GM19035 (cell line): ENCODE results near the gene DDB1.

Source experiments
- ATAC-seq: cut with Tn5 transposase; IDR thresholded peaks from one replicate; pipeline ENCODE4 v1.9.1; 2021; ENCODE audit not compliant: unreplicated experiment

The DDB1 gene

GRCh38 chr11:61337706-61338470 lies 5.0 kb upstream of the DDB1 start:
- ATAC-seq = no peak

GRCh38 chr11:61336171-61336935 lies 3.4 kb upstream of the DDB1 start:
- peak; percentile 51 for ATAC-seq

DNA sequence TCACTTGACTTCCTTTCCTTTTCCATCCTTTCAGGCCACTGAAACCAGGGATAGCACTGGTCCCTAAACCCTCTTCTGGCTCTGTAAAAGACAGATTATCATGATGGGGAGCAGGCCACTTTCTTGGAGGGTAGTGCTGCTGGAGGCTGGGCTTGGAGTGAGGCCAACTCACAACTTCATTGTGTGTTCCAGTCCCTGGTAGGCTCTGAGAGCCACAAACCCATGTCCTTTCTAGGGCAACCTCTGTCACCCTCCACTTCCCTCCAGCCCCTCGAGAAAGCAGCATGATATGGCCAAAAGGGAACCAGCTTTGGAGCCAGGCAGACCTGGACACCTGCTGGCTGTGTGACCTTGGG lies 2.4 kb upstream of the DDB1 start:
- no peak for ATAC-seq

DNA sequence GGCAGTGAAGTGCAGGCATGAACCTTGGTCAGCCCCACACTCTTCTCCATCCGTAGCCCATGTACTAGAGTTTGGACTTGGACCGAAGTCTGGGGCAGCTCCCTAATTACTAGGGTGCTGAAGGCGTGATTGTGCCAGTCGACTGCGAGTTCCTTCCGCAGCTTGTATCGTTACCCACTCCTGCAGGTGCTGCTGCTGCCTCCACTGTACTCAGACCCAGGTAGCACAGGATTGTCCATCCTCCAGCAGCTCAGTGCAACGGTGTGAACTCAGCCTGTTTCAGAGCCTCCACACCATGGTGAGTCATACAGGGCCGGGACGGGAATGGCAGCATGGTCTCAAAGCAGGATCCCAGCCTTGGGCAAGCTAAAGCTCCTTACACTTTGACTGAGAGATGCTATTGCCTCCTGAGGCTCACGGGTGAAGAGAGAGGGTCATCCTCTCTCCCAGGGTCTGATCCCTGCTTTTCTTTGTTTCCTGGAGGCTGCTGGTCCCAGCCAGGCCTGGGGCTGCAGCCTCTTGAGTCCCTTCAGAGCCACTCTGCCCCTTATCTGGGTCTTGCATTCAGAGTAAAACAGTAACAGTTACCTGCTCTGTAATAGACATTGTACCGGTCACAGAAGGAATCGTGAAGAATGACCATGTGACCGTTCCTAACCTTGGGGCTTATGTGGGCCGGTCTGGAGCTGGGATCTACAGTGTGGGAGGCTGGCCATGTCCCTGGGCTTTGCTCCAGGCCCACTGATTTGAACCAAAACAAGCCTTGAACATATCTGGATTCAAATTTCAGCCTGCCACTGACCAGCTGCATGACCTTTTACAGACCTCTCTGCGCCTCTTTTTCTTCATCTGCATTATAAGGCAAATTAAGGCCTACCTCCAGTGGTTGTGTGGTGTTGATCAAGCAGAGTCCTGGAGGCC lies 1.8 kb upstream of the DDB1 start:
- no peak for ATAC-seq

- ATAC-seq = peak; percentile 7
These were observed 887 bp upstream of the DDB1 start for GRCh38 chr11:61333550-61334433.

GRCh38 chr11:61332281-61332796 lies 566 bp downstream of the DDB1 start:
- ATAC-seq = no peak

DNA sequence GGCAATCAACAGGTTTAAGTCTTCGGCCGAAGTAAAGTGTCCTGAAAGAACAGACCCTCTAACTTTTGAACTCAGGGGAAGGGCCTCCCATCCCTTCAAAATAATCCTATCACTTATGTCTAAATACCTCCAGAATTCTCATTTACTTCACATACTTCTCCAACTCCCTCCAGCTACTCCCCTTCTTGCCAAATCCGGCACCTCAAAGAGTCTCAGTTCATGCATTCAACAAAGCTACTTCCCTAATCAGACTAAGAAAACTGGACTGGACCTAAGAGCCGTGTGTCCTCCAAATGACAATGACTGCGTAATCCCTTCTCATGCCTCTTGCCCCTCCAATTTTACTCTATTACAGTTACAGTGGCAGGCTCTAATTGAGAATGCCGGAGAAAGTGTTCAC lies 1.3 kb downstream of the DDB1 start:
- no peak for ATAC-seq

- no peak for ATAC-seq
These were observed 3.0 kb downstream of the DDB1 start for GRCh38 chr11:61329871-61330270.

GRCh38 chr11:61328351-61328750 lies 4.6 kb downstream of the DDB1 start:
- ATAC-seq = no peak

DNA sequence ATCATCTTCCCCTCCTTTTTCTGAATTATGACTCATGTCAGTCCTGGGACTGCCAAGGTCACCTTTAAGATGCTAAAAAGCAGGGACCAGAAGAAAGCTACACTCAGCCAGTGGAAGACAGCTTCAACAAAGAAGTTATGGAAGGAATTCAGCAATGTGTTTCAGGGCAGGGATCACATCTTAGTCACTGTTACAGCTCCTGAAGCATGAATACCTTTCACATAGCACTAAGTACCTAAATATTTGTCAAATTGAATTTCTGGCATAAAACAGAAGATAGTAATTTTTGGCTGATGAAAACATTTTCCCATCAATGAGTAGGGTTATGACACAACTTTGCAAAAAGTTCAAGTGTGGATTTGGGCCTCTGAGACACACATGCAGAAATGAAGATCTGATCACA lies 5.2 kb downstream of the DDB1 start:
- no peak for ATAC-seq

DNA sequence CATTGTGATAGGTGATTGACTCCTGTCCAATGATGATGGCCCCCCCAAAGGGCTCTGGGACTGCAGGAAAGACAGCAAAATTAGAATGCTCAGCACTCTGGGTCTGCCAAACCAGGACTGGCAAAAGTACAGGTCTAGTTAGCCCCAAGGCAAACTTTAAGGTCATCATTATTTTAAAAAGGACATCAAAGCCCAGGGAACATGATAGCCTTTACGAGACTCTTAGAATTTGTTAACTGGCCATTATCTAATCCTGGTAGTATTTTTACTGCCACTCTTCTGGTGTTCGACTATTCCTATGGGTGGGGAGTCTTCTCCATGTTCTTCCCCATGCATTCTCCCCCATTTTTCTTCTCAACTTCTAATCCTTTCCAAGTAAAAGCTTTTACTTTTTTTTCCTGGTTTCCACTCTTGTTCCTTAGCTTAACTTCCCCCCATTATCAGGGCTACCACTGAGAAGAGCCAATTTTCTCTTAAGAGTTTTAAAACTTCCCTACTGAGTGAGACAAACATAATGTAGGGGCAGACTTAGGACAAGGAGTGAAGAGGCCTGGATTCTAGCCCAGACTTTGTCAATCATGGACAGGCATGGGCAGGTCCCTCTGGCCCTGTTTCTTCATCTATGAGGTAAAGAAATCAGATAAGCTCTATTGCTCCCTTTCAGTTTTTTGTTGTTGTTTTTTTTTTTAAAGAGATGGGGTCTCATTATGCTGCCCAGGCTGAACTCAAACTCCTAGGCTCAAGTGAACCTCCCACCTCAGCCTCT lies 7.1 kb downstream of the DDB1 start:
- ATAC-seq = no peak

- no peak for ATAC-seq
These were observed 17.6 kb downstream of the DDB1 start for GRCh38 chr11:61315260-61315659.

DNA sequence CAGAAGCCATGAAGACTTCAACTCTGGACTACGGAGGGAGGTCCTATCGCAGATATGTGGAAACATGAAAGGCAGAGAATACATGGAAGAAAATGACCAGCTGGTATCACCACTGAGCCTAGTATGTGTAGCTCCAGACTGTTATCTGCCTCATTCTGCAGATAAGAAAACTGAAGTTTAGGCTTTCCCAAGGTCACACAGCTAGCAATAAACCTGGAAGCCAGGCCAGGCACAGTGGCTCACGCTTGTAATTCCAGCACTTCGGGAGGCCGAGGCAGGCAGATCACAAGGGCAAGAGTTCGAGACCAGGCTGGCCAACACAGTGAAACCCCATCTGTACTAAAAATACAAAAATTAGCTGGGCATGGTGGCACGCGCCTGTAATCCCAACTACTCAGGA lies 22.2 kb downstream of the DDB1 start:
- ATAC-seq = no peak

GRCh38 chr11:61309739-61310138 lies 23.2 kb downstream of the DDB1 start:
- ATAC-seq = no peak

DNA sequence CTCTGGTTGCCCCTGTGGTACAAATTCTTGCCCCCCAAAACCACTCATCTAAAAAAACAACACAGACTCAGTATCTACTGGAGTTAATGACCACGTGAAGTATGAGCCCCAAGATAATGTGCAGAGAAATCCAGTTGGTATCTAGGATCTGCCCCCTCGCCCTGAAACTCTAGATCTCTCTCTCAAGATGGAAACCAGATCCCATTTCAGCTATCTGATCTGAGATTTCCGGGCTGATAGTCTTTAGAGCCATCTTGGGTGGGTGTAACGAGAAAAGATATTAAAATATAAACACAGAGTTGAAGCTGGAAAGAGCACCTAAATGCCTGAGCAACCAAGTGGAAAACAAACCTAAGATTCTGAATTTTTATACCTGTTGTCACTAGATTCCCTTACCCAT lies 23.8 kb downstream of the DDB1 start:
- no peak for ATAC-seq

DNA sequence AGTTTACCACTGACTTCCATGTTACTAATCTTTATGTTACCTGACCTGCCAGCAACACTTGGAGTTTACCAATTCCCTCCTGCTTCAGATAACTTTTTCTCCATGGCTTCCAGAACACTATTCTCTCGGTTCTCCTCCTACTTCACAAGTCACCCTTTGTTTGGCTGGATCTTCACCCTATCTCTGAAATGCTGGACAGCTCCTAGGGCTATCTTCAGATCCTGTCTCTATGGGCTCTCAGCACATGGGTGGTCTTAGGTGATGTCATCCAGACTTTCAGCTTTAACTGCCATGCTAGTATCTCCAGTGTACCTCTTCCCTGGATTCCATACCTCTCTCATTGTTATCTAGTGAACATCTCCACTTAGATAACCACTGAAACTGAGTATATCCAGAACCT lies 25.6 kb downstream of the DDB1 start:
- ATAC-seq = no peak

- ATAC-seq = no peak
These were observed 26.7 kb downstream of the DDB1 start for GRCh38 chr11:61306221-61306620.

DNA sequence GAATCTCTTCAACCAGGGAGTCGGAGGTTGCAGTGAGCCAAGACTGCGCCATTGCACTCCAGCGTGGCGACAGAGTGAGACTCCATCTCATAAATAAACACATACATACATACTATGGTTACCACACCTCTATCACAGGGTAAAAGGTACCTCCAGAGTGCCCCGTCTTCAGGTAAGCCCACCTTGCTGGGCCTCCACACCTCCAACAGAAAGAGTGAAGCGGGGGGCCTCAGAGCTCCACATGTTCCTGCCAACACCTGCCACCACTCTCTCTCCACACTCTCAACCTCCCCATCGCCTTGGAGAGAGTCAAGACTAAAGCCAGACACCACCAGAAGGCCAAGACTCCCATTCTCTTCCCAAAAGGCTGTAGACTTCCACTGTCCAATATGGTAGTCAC lies 27.5 kb downstream of the DDB1 start:
- ATAC-seq = no peak

DNA sequence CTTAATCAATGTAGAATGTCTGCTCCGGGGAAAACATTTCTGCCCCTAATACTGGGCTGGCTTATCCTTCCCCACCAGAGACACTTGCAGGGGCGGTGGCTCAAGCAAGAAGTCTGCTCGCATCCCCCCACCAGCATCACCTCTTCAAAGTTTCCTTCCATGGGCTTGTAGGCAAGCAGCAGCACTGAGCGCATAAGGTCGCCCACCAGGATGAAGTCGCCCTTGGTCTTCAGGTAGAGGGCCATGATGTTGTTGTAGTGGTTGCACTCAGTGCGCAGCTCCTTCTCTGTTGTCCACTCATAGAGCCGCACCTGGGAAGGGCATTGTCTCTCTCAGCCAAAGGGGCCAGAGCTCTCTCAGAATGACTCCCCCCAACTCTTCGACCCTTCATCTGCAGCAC lies 29.2 kb downstream of the DDB1 start:
- no peak for ATAC-seq

DNA sequence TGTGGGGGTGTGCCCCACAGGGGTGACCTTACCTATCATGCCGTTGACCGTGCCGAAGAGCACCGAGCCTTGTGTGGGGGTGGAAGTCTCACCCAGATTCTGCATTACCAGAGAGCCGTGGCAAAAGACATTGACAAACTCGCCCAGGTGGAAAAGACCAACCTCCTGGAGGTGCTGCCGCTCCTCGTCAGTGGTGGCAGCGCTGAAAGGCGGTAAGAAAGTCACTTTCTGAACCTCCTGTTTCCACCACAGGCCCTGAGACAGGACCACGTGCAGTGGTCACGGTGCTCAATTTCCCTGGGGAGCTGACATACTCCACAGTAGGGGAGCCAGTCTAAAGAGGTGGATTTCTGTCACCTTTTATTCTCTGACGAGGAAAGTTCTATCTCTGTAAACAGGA lies 30.4 kb downstream of the DDB1 start:
- no peak for ATAC-seq
